Heart left ventricle (tissue), 16 donors: ENCODE data around the gene FBXO46. TPM values are rescaled to one million over a fixed set of nuclear protein-coding genes. Genes with fewer than 3 reads are reported as not detected.

ENCODE experiments used
- ATAC-seq, 4 donors: fragments of 200-7000 bp; cut with Tn5 transposase; one replicate each; pipeline ENCODE4 v1.9.1; 2020 to 2022; ENCODE audit warnings: moderate library complexity in 4 of 4, mild to moderate bottlenecking in 3 of 4, moderate number of reproducible peaks in 1 of 4
- DNase-seq, 5 donors: peaks; one replicate each; pipeline ENCODE4 v3.0.0-alpha.2; 2020
- H3K27ac ChIP-seq, 12 donors: fragments of 200-600 bp; sonication (generic) in 4 of 12; one replicate each; pipeline versions ENCODE4 v1.5.0 to v1.8.0; 2016 to 2022; ENCODE audit warnings: mild to moderate bottlenecking in 2 of 12
- H3K27me3 ChIP-seq, 9 donors: fragments of 200-600 bp; sonication (generic) in 2 of 9; one replicate each; pipeline versions ENCODE4 v1.5.1 to v1.8.0; 2016 to 2022; ENCODE audit warnings: mild to moderate bottlenecking in 3 of 9
- H3K36me3 ChIP-seq, 9 donors: fragments of 200-600 bp; sonication (generic) in 2 of 9; one replicate each; pipeline versions ENCODE4 v1.5.0 to v1.8.0; 2018 to 2022; ENCODE audit warnings: mild to moderate bottlenecking in 2 of 9
- H3K4me1 ChIP-seq, 12 donors: fragments of 200-600 bp; sonication (generic) in 4 of 12; one replicate each; pipeline versions ENCODE4 v1.5.0 to v1.8.0; 2016 to 2022; ENCODE audit warnings: mild to moderate bottlenecking in 3 of 12
- H3K4me3 ChIP-seq, 12 donors: fragments of 200-600 bp; sonication (generic) in 4 of 12; one replicate each; pipeline versions ENCODE4 v1.5.0 to v1.8.0; 2017 to 2022; ENCODE audit warnings: mild to moderate bottlenecking in 9 of 12, moderate library complexity in 4 of 12
- H3K9me3 ChIP-seq, 12 donors: fragments of 200-600 bp; sonication (generic) in 4 of 12; one replicate each; pipeline versions ENCODE4 v1.5.0 to v1.8.0; 2016 to 2022; ENCODE audit warnings: mild to moderate bottlenecking in 1 of 12
- POLR2A ChIP-seq, 2 donors: fragments of 450-650 bp; IDR thresholded peaks; one replicate each; pipeline ENCODE4 v1.6.1; 2017; ENCODE audit warnings: antibody characterized with exemption in 2 of 2, mild to moderate bottlenecking in 2 of 2, moderate library complexity in 2 of 2
- WGBS, 4 donors: extraction: QIAGEN DNeasy Blood & Tissue Kit in 2 of 4; methylation state at CpG; one replicate each; pipeline versions ENCODE4 v1.1.5 to v1.1.7; 2013 to 2018; 5-methylcytosine and 5-hydroxymethylcytosine counted together
- intact Hi-C, 10 donors: fragments of 100-400 bp; cut with DNase I; formaldehyde crosslinking; loops; one replicate each; pipeline versions ENCODE4 v1.11.1 to v1.14.2; 2022
- polyA plus RNA-seq, 2 donors: library from polyadenylated mRNA; stranded (reverse); fragments of 200-250 nt; gene quantifications; one replicate each; pipeline ENCODE4 v1.2.3, GENCODE V29; 2013
- total RNA-seq, 9 donors: library from RNA; depleted of rRNA in 2 of 9; stranded (reverse); fragments of >200 nt in 2 of 9; fragmentation: NEBNext Ultra II Directional in 3 of 9; extraction: Animal tissue kit (Norgen Biotek cat#: 25700) in 3 of 9; gene quantifications; one replicate each; pipeline versions ENCODE4 v1.1.0 to v1.2.4, GENCODE V29; 2016 to 2023
- TF ChIP-seq, protein P1 (sequence below), 12 donors: fragments of 200-600 bp; sonication (generic) in 4 of 12; IDR thresholded peaks; one replicate each; pipeline versions ENCODE4 v1.5.0 to v1.8.0; 2018 to 2022; ENCODE audit warnings: antibody characterized with exemption in 12 of 12, mild to moderate bottlenecking in 5 of 12
- donor health status: ischemic (EF 13 %, LVEDD 7.1; RV severe dilation, severe dysfunction).
- donor health status: healthy with polysubstance abuse.
- donor health status: DM: no; HTN: yes; CAD: no.
- donor health status: DM: no; HTN: no; CAD: no.
- donor health status: ischemic (EF 25% LVEDD 6.9; RV normal size, moderate dysfunction).
- donor health status: ischemic (EF 25% LVEDD 5.7; RV mildly dilated, moderate dysfunction).
- donor health status: healthy.
- donor health status: DM: yes; HTN: yes; CAD: no.
- donor health status: ischemic (EF 35%, LVEDD 5.7; RV mildly dilated, moderate dysfunction).
- donor health status: nonischemic (EF 11% LVEDD 7.7; RV severe dilation, severe dysfunction).
- donor health status: DM: yes; HTN: yes; CAD: no.
- donor health status: PGD.
- donor health status: ischemic (EF 29% LVEDD 5.4; RV normal size, mild dysfunction).
- donor health status: nonischemic (EF 23%, LVEDD 6.1; RV moderate dilation, normal function).

The FBXO46 gene
- total and polyA plus RNA-seq, 11 donors: 7.2 to 17.8 (median 10.2) TPM

- ATAC-seq (peak; percentile 76 to 81 (median 78)), DNase-seq (peak; percentile 96 to 99 (median 97))
- Histone ChIP-seq H3K36me3 (peaks cover 0 to 43% (median 24%) of the 10 kb centered on the region in 9 donors), H3K4me3 (peak overlapping the region; percentile 28 to 93 (median 79)), H3K4me1 (peaks cover 3 to 52% (median 26%) of the 10 kb centered on the region in 12 donors), H3K27ac (peak overlapping the region; percentile 86 to 99 (median 97)), H3K27me3 (peaks cover 0 to 55% (median 0%) of the 10 kb centered on the region in 9 donors), H3K9me3 (no peaks in the 10 kb centered on the region)
- TF ChIP-seq, protein P1, sequence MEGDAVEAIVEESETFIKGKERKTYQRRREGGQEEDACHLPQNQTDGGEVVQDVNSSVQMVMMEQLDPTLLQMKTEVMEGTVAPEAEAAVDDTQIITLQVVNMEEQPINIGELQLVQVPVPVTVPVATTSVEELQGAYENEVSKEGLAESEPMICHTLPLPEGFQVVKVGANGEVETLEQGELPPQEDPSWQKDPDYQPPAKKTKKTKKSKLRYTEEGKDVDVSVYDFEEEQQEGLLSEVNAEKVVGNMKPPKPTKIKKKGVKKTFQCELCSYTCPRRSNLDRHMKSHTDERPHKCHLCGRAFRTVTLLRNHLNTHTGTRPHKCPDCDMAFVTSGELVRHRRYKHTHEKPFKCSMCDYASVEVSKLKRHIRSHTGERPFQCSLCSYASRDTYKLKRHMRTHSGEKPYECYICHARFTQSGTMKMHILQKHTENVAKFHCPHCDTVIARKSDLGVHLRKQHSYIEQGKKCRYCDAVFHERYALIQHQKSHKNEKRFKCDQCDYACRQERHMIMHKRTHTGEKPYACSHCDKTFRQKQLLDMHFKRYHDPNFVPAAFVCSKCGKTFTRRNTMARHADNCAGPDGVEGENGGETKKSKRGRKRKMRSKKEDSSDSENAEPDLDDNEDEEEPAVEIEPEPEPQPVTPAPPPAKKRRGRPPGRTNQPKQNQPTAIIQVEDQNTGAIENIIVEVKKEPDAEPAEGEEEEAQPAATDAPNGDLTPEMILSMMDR (IDR thresholded peaks at IDR 0.05): peak; percentile 94 to 99 (median 96)
- peak in 1 of 2 donors; percentile 61 for TF ChIP-seq POLR2A (IDR thresholded peaks at IDR 0.05)
- intact Hi-C loops: loop anchor here in 7 of 10 donors (1.0 to 2.0 kb wide), 6 partner anchors 22 to 30 kb away; partner anchors contain the start of gene DMWD (in 2 of the 7)
- WGBS, 4 donors: 1 to 5% (median 3%) methylated on average over 23 to 79 of the region's 79 CpGs
These were observed 39.8 kb upstream of the FBXO46 start for GRCh38 chr19:45770192-45771101.

DNA sequence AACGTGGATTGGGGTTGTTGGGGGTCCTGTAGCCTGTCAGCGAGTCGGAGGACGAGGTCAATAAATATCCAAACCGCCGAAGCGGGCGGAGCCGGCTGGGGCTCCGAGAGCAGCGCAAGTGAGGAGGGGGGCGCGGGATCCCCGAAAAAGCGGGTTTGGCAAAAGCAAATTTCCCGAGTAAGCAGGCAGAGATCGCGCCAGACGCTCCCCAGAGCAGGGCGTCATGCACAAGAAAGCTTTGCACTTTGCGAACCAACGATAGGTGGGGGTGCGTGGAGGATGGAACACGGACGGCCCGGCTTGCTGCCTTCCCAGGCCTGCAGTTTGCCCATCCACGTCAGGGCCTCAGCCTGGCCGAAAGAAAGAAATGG is 39.1 kb upstream of the FBXO46 start:
- DNase-seq (peak in 4 of 5 donors; percentile 51 to 72 (median 62)), ATAC-seq (no peak)
- Histone ChIP-seq H3K4me1 (peaks cover 5 to 58% (median 32%) of the 10 kb centered on the region in 12 donors), H3K4me3 (peak overlapping the region; percentile 28 to 93 (median 79)), H3K27me3 (peaks cover 0 to 57% (median 0%) of the 10 kb centered on the region in 9 donors), H3K27ac (peak overlapping the region; percentile 86 to 99 (median 97)), H3K9me3 (no peaks in the 10 kb centered on the region), H3K36me3 (peaks cover 0 to 38% (median 18%) of the 10 kb centered on the region in 9 donors)
- 0 to 1% (median 0%) methylated on average over 18 to 28 of the region's 28 CpGs for WGBS, 4 donors
- intact Hi-C loops: loop anchor here in 9 of 10 donors (1.0 to 10.0 kb wide), 17 partner anchors 23 to 365 kb away; partner anchors contain the start of genes FBXO46 (in 7 of the 9), MEIOSIN (in 6 of the 9), QPCTL (in 3 of the 9) and DMWD (in 2 of the 9)
- TF ChIP-seq, protein P1 (IDR thresholded peaks at IDR 0.05): no peak
- no peak for TF ChIP-seq POLR2A (IDR thresholded peaks at IDR 0.05)

DNA sequence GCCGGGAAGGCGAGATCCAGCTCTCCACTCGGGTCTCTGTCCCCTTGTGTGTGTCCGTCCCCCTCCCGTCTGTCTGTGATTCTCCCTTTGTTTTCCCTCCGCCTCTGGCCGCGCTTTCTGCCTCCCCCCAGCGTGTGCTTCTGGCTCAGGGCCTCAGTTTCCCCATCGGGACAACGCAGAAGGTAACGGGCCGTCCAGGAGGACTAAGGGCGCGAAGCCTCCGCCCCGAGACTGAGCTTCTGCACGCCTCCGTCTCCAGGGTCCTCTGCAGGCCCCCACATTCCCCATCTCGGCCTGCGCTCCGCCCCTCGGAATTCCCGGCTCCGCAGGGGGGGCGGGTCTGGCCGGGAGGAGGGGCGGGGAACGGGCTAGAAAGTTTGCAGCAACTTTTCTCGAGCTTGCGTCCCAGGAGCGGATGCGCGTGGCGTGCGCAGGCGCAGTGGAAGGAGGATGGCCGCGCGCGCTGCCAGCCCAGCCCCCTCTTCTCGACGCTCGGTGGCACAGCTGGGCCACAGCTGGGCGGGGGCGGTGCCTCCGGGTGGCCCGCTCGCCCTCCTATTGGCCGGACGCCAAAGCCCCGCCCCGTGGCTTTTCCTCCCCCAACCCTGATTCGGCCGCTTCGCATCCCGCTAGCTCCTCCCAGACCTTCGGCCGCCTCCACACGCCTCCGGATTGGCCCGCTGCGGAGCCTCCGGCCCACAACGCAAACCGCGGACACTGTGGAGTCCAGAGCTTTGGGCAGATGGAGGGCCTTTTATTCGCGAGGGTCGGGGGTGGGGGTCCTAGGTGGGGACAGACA is 38.5 kb upstream of the FBXO46 start, which contains the start of gene SIX5:
SIX5 (minus strand) TSS at position 269 of the 799 bp plus-strand sequence. CDS start 408 bp downstream, outside the sequence.
- 0 to 1% (median 0%) methylated on average over 16 to 70 of the region's 70 CpGs for WGBS, 4 donors
- H3K9me3 ChIP-seq: no peaks in the 10 kb centered on the region
- DNase-seq (peak; percentile 98 to 99 (median 99)), ATAC-seq (peak; percentile 59 to 66 (median 62))
- peak within 1 kb of the TSS; percentile 72 to 93 (median 82) for H3K4me3 ChIP-seq
- TF ChIP-seq POLR2A (IDR thresholded peaks at IDR 0.05): peak in 1 of 2 donors; percentile 89
- TF ChIP-seq, protein P1 (IDR thresholded peaks at IDR 0.05): no peak
- H3K36me3 ChIP-seq: peaks cover 0 to 32% (median 11%) of the 10 kb centered on the region in 9 donors
- peak within 1 kb of the TSS; percentile 86 to 99 (median 97) for H3K27ac ChIP-seq
- peaks cover 9 to 65% (median 38%) of the 10 kb centered on the region in 12 donors for H3K4me1 ChIP-seq
- H3K27me3 ChIP-seq: peaks cover 0 to 56% (median 0%) of the 10 kb centered on the region in 9 donors
- intact Hi-C loops: loop anchor here in 9 of 10 donors (1.0 to 10.0 kb wide), 11 partner anchors 37 to 364 kb away; partner anchors contain the start of genes FBXO46 (in 7 of the 9), MEIOSIN (in 6 of the 9), QPCTL (in 3 of the 9) and POLR1G (in 1 of the 9)
